ENCODE results near the gene RPRD1B. TPM values are rescaled to one million over a fixed set of nuclear protein-coding genes. Genes with fewer than 3 reads are reported as not detected.
A peak's percentile ranks its signal among the peaks of the same experiment; 100 is the strongest.

RPRD1B gene
- total and polyA plus RNA-seq, 2 of the 13 experiments (the other 11 are each of a cell fraction or from before 2014, with no cell fraction given) = 31.1 to 41.5 TPM

- TF ChIP-seq ZNF619 (CRISPR knock-in tag; IDR thresholded peaks at IDR 0.05) (no peak), BCL6 (CRISPR knock-in tag; IDR thresholded peaks at IDR 0.05) (no peak), DNMT3B (CRISPR knock-in tag; conservative IDR thresholded peaks at IDR 0.05) (0 out of 2 replicates have a peak, but pooled peaks have one; percentile 26), ELF3 (CRISPR knock-in tag; IDR thresholded peaks at IDR 0.05) (no peak), TFDP2 (CRISPR knock-in tag; IDR thresholded peaks at IDR 0.05) (no peak), TEAD3 (CRISPR knock-in tag; optimal IDR thresholded peaks at IDR 0.05; ENCODE audit: borderline replicate concordance) (peak; percentile 63), ZBTB21 (CRISPR knock-in tag; IDR thresholded peaks at IDR 0.05) (peak; percentile 45; the same call in 1 of the 2 replicates), SP140L (CRISPR knock-in tag; IDR thresholded peaks at IDR 0.05; ENCODE audit: borderline replicate concordance) (no peak), ZNF225 (CRISPR knock-in tag; IDR thresholded peaks at IDR 0.05) (no peak), ZNF574 (CRISPR knock-in tag; IDR thresholded peaks at IDR 0.05) (no peak), AGO1 (IDR thresholded peaks at IDR 0.05; ENCODE audit: low read depth, low read length, poor library complexity, severe bottlenecking) (no peak), HHEX (CRISPR knock-in tag; IDR thresholded peaks at IDR 0.05) (0 out of 2 replicates have a peak, but pooled peaks have one; percentile 15), ZNF362 (CRISPR knock-in tag; IDR thresholded peaks at IDR 0.05; ENCODE audit: borderline replicate concordance) (no peak), JUN (CRISPR knock-in tag; IDR thresholded peaks at IDR 0.05) (0 out of 2 replicates have a peak, but pooled peaks have one; percentile 42), ZBTB4 (CRISPR knock-in tag; IDR thresholded peaks at IDR 0.05; ENCODE audit: borderline replicate concordance) (no peak)
- TF ChIP-seq, protein P1, sequence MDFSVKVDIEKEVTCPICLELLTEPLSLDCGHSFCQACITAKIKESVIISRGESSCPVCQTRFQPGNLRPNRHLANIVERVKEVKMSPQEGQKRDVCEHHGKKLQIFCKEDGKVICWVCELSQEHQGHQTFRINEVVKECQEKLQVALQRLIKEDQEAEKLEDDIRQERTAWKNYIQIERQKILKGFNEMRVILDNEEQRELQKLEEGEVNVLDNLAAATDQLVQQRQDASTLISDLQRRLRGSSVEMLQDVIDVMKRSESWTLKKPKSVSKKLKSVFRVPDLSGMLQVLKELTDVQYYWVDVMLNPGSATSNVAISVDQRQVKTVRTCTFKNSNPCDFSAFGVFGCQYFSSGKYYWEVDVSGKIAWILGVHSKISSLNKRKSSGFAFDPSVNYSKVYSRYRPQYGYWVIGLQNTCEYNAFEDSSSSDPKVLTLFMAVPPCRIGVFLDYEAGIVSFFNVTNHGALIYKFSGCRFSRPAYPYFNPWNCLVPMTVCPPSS (IDR thresholded peaks at IDR 0.05) = no peak
- TF ChIP-seq, protein P2, sequence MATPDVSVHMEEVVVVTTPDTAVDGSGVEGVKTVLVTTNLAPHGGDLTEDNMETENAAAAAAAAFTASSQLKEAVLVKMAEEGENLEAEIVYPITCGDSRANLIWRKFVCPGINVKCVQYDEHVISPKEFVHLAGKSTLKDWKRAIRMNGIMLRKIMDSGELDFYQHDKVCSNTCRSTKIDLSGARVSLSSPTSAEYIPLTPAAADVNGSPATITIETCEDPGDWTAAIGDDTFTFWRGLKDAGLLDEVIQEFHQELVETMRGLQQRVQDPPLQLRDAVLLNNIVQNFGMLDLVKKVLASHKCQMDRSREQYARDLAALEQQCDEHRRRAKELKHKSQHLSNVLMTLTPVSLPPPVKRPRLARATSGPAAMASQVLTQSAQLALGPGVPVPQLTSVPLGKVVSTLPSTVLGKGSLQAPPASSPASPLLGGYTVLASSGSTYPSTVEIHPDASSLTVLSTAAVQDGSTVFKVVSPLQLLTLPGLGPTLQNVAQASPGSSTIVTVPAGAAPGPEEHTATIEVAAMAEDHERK (CRISPR knock-in tag; IDR thresholded peaks at IDR 0.05; ENCODE audit: low read depth) = no peak
Measured at GRCh38 chr20:38049800-38050199, 16.3 kb downstream of the RPRD1B start (continued).
